ENCODE data around the gene PHF3.
"Not testable (repeated sequence)": the region's sequence is repeated elsewhere in the genome, so short reads cannot be mapped to it uniquely, and the experiment has no call there.

The PHF3 gene

DNA sequence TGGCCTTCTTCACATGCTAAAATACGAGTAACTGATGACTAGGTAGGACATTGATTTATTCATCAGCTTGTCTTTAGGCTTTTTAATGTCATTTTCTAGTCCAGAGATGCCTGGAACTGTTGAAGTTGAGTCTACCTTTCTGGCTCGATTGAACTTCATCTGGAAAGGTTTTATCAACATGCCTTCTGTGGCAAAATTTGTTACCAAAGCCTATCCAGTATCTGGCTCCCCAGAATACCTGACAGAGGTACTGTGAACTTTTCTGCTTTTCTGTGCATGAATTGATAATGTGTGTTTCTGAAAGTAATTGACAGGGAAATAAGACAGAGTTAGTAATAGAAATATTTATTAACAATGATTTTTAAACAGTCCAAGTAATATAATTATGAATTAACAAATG is 71.0 kb downstream of the PHF3 start:
- no peak for DNase-seq (ENCODE audit: low read depth in 2 of 2)

DNA sequence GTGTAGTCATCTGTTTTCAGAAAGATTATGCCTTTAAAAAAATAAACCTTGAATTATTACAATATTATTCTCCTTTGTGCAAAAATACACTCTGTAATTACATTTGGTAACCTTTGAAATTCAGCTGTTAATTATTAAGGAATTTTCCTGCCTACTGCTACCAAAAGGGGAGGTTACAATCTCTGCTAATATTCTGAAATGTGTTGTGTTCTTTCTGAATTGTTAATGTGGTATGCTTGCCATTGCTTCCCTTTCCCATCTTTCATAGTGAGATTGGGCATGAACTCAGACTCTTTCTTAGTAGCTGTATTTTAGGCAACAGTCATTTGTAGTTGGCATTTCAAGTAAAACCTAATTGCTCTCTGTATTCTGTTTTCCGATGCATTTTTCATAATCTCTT is 73.0 kb downstream of the PHF3 start:
- DNase-seq (ENCODE audit: low read depth in 2 of 2) = no peak

DNA sequence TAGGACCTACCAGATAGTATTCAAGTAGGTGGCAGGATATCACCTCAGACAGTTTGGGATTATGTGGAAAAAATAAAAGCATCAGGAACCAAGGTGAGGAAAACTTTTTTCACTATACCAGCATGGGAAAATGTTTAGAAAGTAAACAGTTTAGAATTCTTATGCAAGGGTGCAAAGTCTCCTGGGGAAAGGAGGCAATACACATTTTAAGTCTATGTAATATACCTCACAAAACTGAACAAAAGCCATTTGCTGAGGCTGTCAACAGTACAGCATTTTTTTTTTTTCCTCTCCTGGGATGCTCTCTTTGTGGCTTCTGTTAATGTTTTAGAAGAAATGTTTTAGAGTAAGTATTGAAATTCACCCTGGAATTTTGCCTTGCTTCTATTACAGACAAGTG is 73.5 kb downstream of the PHF3 start:
- no peak for DNase-seq (ENCODE audit: low read depth in 2 of 2)

DNA sequence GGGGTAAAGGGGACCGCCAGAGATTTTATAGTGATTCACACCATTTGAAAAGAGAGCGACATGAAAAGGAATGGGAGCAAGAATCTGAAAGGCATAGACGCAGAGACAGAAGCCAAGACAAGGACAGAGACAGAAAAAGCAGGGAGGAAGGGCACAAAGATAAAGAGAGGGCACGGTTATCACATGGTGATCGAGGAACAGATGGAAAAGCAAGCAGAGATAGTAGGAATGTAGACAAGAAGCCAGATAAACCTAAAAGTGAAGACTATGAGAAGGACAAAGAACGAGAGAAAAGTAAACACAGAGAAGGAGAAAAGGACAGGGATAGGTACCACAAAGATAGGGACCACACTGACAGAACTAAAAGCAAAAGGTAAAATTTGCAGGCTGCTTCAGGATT is 77.7 kb downstream of the PHF3 start:
- no peak for DNase-seq (ENCODE audit: low read depth in 2 of 2)

DNA sequence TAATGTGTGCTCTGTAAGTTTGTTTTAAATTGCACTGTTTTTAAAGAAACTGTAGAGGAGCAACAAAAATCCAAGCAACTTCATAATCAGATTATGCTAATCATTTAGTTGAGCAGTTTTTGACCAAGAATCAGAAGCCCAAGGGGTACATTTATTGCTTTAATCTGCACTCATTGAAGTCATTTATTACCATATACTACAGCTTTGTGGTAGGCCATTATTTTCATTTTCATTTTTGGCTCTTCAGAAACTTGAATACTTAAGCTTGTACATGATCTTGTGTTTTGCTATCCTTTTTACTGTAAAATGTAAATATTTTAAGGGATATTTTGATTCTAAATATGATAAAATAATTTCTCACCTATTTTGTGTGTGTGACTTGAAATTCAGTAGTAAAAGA is 78.5 kb downstream of the PHF3 start:
- DNase-seq (ENCODE audit: low read depth in 2 of 2) = no peak

DNA sequence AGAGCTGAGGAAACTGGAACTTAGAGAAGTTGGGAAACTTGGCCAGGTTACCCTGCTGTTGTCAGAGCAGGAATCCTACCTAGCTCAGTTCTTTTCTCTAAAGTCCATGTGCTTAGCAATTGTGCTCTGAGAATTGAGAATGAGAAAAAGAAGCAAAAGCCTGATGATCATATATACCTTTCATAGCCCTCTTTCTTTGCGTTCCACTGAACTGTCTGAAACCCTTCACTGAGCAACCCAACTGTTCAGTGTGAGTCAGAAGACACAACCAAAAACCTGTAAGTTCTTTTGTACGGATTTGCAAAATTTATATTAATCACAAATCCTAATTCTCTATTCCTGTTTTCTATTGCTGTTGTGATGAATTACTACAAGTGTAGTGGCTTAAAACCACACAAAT is 80.6 kb downstream of the PHF3 start:
- DNase-seq (ENCODE audit: low read depth in 2 of 2) = no peak

DNA sequence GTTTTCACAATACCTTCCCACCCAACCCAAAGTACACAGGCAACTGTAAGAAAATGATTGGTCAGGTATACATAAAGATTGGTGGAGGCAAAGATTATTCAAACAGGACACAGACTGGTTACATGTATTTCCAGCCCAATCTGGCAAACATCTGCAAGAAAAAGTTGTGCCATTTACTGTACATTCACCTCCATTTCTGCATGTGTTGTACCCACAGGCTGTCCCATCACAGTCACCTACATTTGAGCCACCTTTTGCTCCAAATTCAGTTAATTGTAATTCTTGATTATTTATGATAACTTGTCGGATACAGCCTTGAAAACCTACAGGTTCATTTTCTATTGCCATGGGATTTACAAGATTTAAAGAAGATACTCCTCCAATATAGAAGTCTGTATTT is 85.6 kb downstream of the PHF3 start:
- no peak for DNase-seq (ENCODE audit: low read depth in 2 of 2)

DNA sequence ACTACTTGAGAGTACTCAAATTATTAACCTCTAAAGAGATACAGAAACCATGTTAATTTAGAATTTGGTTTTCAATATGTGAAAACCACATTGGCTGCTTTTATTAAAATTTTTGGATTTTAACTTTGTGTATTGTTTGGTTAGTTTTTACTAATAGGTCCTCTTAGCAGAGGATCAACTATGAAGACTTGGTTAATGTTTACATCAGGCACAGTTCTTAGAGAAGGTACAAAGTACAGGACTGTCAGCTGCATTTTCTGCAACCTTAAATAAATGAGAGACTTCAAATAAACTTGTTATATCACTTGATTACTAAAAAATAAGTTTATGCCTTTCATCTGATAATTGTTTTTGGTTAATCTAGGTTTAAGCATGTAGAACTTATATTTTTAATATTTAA is 89.1 kb downstream of the PHF3 start:
- no peak for DNase-seq (ENCODE audit: low read depth in 2 of 2)

DNA sequence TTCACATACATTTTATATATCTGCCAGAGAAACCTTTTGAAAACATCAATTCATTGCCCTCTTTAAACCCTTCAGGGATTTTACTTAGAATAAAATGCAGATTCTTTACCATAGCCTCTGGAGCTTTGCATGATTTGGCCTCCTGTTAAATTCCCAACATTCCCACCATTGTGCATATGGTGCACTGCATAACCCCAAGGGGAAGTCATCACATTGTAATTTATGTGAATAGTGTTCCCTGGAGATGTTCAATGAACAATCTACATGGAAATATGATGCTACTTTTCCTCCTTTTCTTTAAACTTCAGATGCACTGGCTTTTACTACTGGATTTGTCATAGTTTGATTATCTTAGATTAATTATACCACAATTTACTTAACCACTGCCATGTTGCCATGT is 94.7 kb downstream of the PHF3 start:
- DNase-seq (ENCODE audit: low read depth in 2 of 2) = no peak

DNA sequence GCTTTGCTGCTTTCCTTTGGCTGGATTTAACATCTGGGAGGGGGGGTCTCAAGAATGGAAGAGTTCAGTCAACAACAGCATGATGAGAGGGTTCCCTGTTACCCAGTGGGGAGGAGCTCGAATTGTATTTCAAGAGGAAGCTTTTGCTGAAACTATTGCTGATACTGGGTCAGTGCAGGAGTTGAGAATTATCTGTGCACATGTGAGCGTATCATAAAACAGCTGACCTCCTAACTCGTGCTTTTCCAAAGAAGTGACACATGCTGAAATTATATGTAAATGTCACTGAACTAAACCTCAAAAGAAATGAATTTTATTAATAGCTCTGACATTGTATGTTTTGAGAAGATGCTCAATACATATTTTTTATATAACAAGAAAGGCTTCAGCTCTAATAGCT is 96.3 kb downstream of the PHF3 start:
- no peak for DNase-seq (ENCODE audit: low read depth in 2 of 2)

DNA sequence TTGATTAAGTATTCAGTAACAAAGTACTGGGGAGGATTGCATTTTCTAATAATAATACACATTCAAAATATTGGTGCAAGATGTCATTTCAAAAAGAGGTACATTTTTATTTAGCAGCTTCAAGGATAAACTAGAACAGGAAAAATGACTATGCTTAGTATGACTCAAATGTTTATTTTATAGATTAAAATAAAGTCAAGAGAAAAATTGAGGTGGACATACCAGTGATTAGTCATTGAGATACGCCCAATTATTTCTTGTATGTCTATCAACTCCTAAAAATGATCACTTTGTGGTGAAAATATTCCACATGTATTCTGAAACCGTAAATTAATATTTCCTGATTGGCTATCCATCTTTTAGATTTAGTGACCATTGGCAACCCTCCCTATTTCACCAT is 96.7 kb downstream of the PHF3 start:
- DNase-seq (ENCODE audit: low read depth in 2 of 2) = no peak

DNA sequence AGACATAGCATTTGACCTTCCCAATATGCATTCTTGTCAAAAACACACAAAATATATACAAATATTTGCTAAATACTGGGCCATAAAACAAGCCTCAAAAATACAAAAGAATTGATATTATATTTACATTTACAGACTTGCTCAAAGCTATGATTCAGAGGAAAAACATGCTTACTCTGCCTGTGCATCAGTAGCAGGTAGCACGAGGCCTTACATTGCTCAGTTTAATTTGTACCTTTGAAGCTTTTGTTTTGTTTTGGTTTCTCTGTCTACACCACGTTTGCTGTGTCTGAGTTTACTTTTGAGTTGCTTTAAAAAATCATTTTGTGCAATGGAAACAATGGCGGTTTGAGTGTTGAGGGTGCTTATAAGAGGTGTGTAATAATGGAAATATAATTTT is 99.3 kb downstream of the PHF3 start:
- DNase-seq (ENCODE audit: low read depth in 2 of 2) = no peak

DNA sequence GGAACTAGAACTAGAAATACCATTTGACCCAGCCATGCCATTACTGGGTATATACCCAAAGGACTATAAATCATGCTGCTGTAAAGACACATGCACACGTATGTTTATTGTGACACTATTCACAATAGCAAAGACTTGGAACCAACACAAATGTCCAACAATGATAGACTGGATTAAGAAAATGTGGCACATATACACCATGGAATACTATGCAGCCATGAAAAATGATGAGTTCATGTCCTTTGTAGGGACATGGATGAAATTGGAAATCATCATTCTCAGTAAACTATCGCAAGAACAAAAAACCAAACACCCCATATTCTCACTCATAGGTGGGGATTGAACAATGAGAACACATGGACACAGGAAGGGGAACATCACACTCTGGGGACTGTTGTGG is 102.6 kb downstream of the PHF3 start:
- DNase-seq (ENCODE audit: low read depth in 2 of 2) = not testable (repeated sequence)

DNA sequence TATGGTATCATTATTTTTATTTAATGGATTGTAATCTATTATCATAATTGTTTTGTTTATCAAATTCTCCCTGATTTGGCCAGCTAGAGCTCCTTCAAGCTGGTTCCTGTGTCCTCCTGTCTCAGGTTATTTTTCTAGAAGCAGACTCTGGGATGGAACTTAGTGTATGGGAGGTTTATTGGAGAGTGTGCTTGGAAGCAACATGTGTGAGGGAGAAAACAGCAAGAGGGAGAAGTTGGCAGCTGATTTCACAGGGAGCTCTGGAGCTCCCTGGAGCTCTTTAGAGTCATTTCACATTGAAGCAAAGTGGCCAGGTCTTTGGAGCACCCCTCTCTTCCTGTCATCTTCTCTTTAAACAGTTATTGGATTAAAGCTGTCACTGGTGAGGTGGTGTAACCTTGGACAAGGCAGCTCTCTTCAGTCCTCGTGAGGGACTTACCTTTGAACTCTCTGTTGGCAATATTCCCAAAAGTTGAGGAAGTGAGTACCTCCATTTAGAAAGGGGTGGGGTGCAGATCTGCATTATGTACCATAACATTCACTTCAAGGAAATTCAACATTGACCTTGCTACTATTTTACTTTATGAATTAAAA is 103.6 kb downstream of the PHF3 start:
- no peak for DNase-seq (ENCODE audit: low read depth in 2 of 2)

DNA sequence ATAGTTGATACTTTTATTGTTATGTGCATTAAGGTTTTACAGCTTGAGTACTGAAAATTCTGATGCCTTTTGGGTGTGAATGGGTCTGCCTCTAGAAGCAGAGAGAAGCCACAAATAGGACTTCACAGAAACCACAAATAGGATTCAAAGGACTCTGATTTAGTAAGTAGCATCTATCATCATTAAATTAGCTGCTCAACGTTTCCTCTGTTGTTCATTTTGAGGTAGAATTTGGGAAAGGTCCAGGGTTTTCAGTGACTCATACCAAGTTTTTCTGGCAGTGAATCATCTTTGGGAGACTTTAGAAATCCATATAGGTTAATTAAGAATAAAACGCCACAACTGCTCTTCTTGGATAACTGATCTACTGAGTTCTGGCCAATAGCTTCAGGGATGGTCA is 105.1 kb downstream of the PHF3 start:
- no peak for DNase-seq (ENCODE audit: low read depth in 2 of 2)

DNA sequence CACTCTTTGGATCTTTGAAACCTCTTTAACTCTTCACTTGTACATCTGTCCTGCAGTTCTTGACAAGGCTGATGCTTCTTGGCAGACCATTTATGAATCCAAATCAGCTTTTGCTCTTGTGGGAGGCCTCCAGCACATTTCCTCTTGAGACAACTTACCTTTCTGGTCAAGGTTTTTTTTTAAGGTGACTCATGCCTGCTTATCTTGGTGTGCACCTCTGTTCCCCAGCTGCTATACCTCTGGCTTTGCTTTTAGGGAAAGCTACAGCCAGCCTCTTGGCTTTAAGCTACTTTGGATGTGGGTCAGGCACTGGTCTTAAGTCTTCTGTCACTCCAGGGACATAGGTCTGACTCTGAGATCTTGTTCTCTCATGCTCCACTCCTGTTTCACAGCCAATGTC is 106.5 kb downstream of the PHF3 start:
- DNase-seq (ENCODE audit: low read depth in 2 of 2) = no peak

DNA sequence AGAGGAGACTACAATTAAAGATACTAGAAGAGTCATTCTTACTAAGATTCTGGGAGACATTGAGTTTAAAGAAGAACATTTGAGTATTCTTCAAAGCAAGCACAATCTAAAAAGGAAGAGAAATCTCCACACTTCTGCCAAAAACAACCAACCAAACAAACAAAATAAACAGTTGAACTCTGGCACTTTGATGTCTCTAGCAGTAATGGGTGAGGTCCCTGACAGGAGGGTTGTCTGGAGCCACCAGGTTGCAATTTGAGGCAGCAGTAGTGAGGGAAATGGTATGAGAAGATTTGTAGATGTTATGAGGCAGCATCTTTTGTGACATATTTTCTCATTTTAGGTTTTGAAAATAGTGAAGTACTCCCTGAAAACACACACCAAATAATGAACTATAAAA is 108.1 kb downstream of the PHF3 start:
- DNase-seq (ENCODE audit: low read depth in 2 of 2) = no peak

DNA sequence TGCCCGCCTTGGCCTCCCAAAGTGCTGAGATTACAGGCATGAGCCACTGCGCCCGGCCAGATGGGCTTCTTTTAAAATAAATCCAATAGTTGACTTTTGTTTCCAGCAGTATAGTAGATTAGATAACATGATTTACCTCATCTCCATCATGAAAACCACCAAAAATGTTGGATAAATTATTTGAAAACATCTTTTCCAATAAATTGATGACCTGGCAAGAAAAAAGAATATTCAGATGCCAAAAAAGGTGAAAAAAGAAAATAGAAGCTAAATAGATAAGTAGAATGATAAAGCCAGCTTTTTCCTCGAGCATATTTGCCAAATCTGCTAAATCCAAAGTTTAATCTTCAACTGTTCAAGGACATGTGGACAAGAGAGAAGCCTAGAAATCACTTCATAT is 109.2 kb downstream of the PHF3 start:
- no peak for DNase-seq (ENCODE audit: low read depth in 2 of 2)

DNA sequence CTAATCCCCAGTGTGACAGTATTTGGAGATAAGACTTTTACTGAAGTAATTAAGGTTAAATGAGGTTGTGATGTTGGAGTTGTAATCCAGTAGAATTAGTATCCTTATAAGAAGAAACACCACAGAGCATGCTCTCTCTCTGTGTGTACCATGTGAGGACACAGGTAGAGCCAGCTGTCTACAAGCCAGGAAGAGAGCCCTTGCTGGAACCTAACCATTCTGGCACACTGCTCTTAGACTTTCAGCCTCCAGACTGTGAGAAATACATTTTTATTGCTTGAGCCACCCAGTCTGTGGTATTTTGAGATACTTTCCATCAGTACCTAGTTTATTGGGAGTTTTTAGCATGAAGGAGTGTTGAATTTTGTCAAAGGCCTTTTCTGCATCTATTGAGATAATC is 110.2 kb downstream of the PHF3 start:
- no peak for DNase-seq (ENCODE audit: low read depth in 2 of 2)

DNA sequence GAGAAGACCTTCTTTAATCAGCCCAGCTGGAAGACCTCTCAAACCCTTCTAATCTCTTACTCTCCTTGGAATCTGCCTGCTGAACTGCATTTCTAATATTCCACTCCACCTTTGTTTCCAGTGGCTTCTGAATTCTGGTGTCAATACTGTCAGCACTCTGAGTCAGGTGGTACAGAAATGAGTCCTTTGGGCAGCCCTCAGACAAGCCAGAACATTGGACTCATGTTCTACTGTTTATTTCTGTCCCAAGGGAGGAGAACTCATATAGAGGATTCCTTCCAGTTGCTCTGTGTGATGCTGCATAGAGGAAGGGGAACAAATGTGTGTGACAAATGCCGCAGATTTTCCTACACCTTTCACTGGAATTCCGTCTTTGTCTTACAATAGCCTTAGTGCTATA is 114.8 kb downstream of the PHF3 start:
- DNase-seq (ENCODE audit: low read depth in 2 of 2) = no peak

DNA sequence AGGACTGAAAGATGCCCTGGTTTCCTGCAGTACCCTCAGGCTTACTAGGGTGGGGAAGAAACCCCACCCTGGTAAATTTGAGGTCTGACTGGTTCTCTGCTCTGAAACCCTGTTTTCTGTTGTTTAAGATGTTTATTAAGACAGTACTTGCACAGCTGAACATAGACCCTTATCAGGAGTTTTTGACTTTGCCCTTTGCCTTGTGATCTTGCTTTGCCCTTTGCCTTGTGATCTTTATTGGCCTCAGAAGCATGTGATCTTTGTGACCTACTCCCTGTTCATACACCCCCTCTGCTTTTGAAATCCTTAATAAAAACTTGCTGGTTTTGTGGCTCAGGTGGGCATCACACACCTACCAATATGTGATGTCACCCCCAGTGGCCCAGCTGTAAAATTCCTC is 121.7 kb downstream of the PHF3 start:
- not testable (repeated sequence) for DNase-seq (ENCODE audit: low read depth in 2 of 2)

DNA sequence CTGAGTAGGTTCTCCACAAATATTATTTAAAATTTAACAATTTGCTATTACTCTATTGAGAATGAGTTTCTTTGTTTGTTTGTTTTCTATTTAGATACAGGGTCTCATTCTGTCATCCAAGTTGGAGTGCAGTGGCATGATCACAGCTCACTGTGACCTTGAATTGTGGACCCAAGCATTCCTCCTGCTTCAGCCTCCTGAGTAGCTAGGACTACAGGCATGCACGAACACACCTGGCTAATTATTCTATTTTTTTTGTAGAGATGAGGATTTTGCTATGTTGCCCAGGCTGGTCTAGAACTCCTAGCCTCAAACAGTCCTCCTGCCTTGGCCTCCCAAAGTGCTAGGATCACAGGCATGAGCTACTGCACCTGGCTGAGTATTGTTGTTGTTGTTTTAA is 122.2 kb downstream of the PHF3 start:
- no peak for DNase-seq (ENCODE audit: low read depth in 2 of 2)

DNA sequence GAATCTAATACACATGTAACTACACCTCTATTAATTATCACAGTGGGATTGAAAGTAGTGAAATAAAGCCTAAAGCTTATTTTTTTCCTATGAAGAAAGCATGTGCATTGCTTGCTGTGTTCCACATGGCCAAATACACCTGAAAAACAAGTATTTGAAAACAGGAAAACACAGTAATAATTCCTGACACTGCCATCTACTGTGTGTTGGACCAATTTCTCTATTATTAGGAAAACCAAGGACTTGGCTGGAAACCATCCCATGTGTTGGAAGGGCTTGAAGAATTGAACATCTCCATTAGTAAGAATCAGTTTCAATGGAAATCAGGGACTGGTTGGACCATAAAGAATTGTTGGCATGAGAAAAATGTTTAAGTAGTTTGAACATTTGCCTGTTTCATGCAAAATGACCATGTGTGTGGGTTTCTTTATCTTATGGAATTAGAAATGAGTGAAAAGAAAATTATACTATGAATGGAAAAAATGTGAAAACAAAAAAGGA is 124.1 kb downstream of the PHF3 start:
- no peak for DNase-seq (ENCODE audit: low read depth in 2 of 2)

DNA sequence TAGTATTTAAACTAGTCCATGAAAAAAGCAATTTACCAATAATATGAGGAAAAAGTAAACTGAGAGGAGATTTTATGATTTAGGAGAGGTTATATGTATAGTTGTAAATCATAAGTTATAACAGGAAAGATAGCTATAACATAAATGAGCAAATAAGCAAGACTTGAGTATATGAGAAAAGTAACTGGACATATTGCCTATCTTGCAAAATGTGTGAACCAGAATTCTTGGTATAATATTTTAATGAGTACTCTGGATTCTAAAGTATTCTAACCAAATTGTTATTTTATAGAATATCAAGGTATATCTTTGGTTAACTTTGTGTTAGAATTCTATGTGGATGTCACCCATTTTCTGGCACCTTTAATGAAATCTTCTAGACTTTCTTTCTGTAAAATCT is 124.6 kb downstream of the PHF3 start:
- DNase-seq (ENCODE audit: low read depth in 2 of 2) = no peak
